Sigmoid colon (tissue), 4 donors: ENCODE measurements around the gene JMJD1C.

Source experiments
- CTCF ChIP-seq, 4 experiments: fragments of 450-650 bp in 3 of 4; fragments of 200-600 bp in 1 of 4; IDR thresholded peaks; one replicate each; pipeline ENCODE4 v1.5.1; 2016 to 2019; ENCODE audit warnings: antibody characterized with exemption in 4 of 4, mild to moderate bottlenecking in 3 of 4, moderate library complexity in 2 of 4
- POLR2A ChIP-seq, 2 donors: fragments of 450-650 bp; IDR thresholded peaks; one replicate each; pipeline ENCODE4 v1.6.1; 2016; ENCODE audit warnings: antibody characterized with exemption in 2 of 2, mild to moderate bottlenecking in 2 of 2, moderate library complexity in 2 of 2
- POLR2AphosphoS5 ChIP-seq, 4 donors: sonication (generic); formaldehyde crosslinking; IDR thresholded peaks; one replicate each; pipeline ENCODE4 v1.6.1; 2017; ENCODE audit warnings: antibody characterized with exemption in 4 of 4

- no peak for TF ChIP-seq POLR2A (IDR thresholded peaks at IDR 0.05)
- no peak for TF ChIP-seq POLR2AphosphoS5 (IDR thresholded peaks at IDR 0.05)
- TF ChIP-seq CTCF (IDR thresholded peaks at IDR 0.05), result no peak
Observed at GRCh38 chr10:63275094-63275493, 190.7 kb downstream of the JMJD1C start.
